ENCODE measurements around the gene ERLEC1.

The ERLEC1 gene

DNA sequence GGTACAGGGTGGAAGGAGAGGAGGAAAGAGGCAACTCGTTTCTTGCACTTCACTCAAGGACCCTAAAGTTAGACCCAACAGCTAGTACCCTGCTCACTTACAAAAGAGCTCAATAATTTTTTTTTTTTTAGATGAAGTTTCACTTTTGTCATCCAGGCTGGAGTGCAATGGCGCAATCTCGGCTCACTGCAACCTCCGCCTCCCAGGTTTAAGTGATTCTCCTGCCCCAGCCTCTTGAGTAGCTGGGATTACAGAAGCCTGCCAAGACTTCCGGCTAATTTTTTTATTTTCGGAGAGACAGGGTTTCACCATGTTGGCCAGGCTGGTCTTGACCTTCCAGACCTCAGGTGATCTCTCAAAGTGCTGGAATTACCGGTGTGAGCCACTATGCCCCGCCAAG lies 4.2 kb upstream of the ERLEC1 start:
- H3K9ac ChIP-seq (ENCODE audit: low read length) = no peak overlapping the region
- DNase-seq = peak; percentile 17

DNA sequence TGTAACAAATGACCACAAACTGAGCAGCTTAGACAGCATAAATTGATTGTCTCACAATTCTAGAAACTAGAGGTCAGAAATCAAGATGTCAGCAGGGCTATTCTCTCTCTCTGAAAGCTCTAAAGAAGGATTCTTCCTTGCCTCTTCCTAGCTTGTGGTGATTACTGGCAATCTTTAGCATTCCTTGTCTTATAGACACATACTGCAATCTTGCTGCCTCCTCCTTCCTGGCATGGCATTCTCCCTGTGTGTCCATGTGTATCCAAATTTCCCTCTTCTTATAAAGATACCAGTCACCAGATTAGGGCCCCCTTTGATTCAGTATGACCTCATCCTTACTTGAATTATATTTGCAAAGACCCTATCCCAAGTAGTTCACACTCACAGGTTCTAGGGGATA lies 2.4 kb upstream of the ERLEC1 start:
- DNase-seq = no peak
- Histone ChIP-seq H3K18ac (ENCODE audit: low read depth in 1 of 2, low read length in 2 of 2) (no peak overlapping the region), H2BK5ac (ENCODE audit: low read depth, low read length, poor library complexity, severe bottlenecking) (no peak overlapping the region), H4K8ac (ENCODE audit: low read length) (no peak overlapping the region), H2AK5ac (ENCODE audit: low read length, severe bottlenecking) (no peak overlapping the region), H3K27me3 (ENCODE audit: control insufficient read depth in 1 of 2, insufficient read depth in 1 of 2, low read length in 2 of 2) (no peaks in the 10 kb centered on the region), H3K23ac (ENCODE audit: low read length in 2 of 2) (no peak overlapping the region), H3K27ac (ENCODE audit: low read length, poor library complexity, severe bottlenecking) (no peak overlapping the region), H3K14ac (ENCODE audit: low read length in 2 of 2) (no peak overlapping the region), H2BK12ac (ENCODE audit: low read length in 2 of 2) (no peak overlapping the region), H3K9me3 (ENCODE audit: control insufficient read depth, low read length) (no peaks in the 10 kb centered on the region), H3K4ac (ENCODE audit: low read depth in 1 of 2, low read length in 2 of 2) (no peak overlapping the region), H4K91ac (ENCODE audit: low read length) (no peak overlapping the region), H2BK120ac (ENCODE audit: low read depth, low read length) (no peak overlapping the region), H3K9ac (ENCODE audit: low read length) (peak overlapping the region; percentile 92), H3K36me3 (ENCODE audit: control insufficient read depth in 1 of 2, insufficient read depth in 2 of 2, low read depth in 1 of 2, low read length in 2 of 2) (peaks cover 0 to 2% of the 10 kb centered on the region in 2 experiments), H3K4me2 (ENCODE audit: low read length, poor library complexity, severe bottlenecking) (no peak overlapping the region), H3K4me3 (ENCODE audit: insufficient read depth in 1 of 2, low read depth in 1 of 2, low read length in 2 of 2) (peak overlapping the region in 1 of 2 experiments; percentile 85), H3K79me1 (replicated peaks; ENCODE audit: low read length, poor library complexity, severe bottlenecking) (peaks cover 9% of the 10 kb centered on the region), H3K4me1 (ENCODE audit: control insufficient read depth, insufficient read depth, low read depth, low read length) (peaks cover 8% of the 10 kb centered on the region), H2AFZ (ENCODE audit: low read depth, low read length) (no peak overlapping the region), H2BK15ac (ENCODE audit: low read depth, poor library complexity, severe bottlenecking) (no peak overlapping the region)

More for the DNA sequence above, 4.2 kb upstream of the ERLEC1 start:
- no peak overlapping the region for H3K4me2 ChIP-seq (ENCODE audit: low read length, poor library complexity, severe bottlenecking)
- peaks cover 9% of the 10 kb centered on the region for H3K79me1 ChIP-seq (replicated peaks; ENCODE audit: low read length, poor library complexity, severe bottlenecking)
- no peak overlapping the region for H2BK15ac ChIP-seq (ENCODE audit: low read depth, poor library complexity, severe bottlenecking)
- no peak overlapping the region for H2AFZ ChIP-seq (ENCODE audit: low read depth, low read length)
- H3K18ac ChIP-seq (ENCODE audit: low read depth in 1 of 2, low read length in 2 of 2) = no peak overlapping the region
- H3K4me3 ChIP-seq (ENCODE audit: insufficient read depth in 1 of 2, low read depth in 1 of 2, low read length in 2 of 2) = no peak overlapping the region
- no peaks in the 10 kb centered on the region for H3K27me3 ChIP-seq (ENCODE audit: control insufficient read depth in 1 of 2, insufficient read depth in 1 of 2, low read length in 2 of 2)
- H4K91ac ChIP-seq (ENCODE audit: low read length) = no peak overlapping the region
- no peaks in the 10 kb centered on the region for H3K9me3 ChIP-seq (ENCODE audit: control insufficient read depth, low read length)
- H2AK5ac ChIP-seq (ENCODE audit: low read length, severe bottlenecking) = no peak overlapping the region
- H3K14ac ChIP-seq (ENCODE audit: low read length in 2 of 2) = no peak overlapping the region
- H3K27ac ChIP-seq (ENCODE audit: low read length, poor library complexity, severe bottlenecking) = no peak overlapping the region
- no peak overlapping the region for H3K23ac ChIP-seq (ENCODE audit: low read length in 2 of 2)
- H3K4me1 ChIP-seq (ENCODE audit: control insufficient read depth, insufficient read depth, low read depth, low read length) = peaks cover 5% of the 10 kb centered on the region
- no peak overlapping the region for H3K4ac ChIP-seq (ENCODE audit: low read depth in 1 of 2, low read length in 2 of 2)
- no peak overlapping the region for H4K8ac ChIP-seq (ENCODE audit: low read length)
- H2BK12ac ChIP-seq (ENCODE audit: low read length in 2 of 2) = no peak overlapping the region
- H2BK120ac ChIP-seq (ENCODE audit: low read depth, low read length) = no peak overlapping the region
- 94% methylated on average over 7 of the region's 8 CpGs for WGBS
- peaks cover 0 to 2% of the 10 kb centered on the region in 2 experiments for H3K36me3 ChIP-seq (ENCODE audit: control insufficient read depth in 1 of 2, insufficient read depth in 2 of 2, low read depth in 1 of 2, low read length in 2 of 2)
- H2BK5ac ChIP-seq (ENCODE audit: low read depth, low read length, poor library complexity, severe bottlenecking) = no peak overlapping the region

DNA sequence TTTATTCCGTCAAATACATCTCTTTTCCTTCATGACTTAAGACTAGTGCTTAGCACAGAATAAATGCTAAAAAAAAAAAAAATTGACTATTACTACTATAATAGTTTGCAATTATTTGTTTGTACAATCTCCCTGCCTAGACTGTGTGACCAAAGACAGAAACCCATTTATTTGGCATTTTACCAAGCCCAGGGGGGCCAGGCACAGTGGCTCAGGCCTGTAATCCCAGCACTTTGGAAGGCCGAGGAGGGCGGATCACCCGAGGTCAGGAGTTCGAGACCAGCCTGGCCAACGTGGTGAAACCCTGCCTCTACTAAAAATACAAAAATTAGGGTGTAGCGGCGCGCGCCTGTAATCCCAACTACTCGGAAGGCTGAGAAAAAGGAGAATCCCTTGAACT lies 1.5 kb upstream of the ERLEC1 start:
- Histone ChIP-seq H3K9ac (ENCODE audit: low read length) (peak overlapping the region; percentile 92), H3K4ac (ENCODE audit: low read depth in 1 of 2, low read length in 2 of 2) (no peak overlapping the region), H3K4me3 (ENCODE audit: insufficient read depth in 1 of 2, low read depth in 1 of 2, low read length in 2 of 2) (peak overlapping the region in 1 of 2 experiments; percentile 85), H3K9me3 (ENCODE audit: control insufficient read depth, low read length) (no peaks in the 10 kb centered on the region), H3K4me2 (ENCODE audit: low read length, poor library complexity, severe bottlenecking) (peak overlapping the region; percentile 46), H2BK5ac (ENCODE audit: low read depth, low read length, poor library complexity, severe bottlenecking) (no peak overlapping the region), H2BK120ac (ENCODE audit: low read depth, low read length) (no peak overlapping the region), H4K91ac (ENCODE audit: low read length) (no peak overlapping the region), H4K8ac (ENCODE audit: low read length) (no peak overlapping the region), H3K23ac (ENCODE audit: low read length in 2 of 2) (no peak overlapping the region), H2BK12ac (ENCODE audit: low read length in 2 of 2) (no peak overlapping the region), H3K27ac (ENCODE audit: low read length, poor library complexity, severe bottlenecking) (no peak overlapping the region), H3K4me1 (ENCODE audit: control insufficient read depth, insufficient read depth, low read depth, low read length) (peaks cover 8% of the 10 kb centered on the region), H3K27me3 (ENCODE audit: control insufficient read depth in 1 of 2, insufficient read depth in 1 of 2, low read length in 2 of 2) (no peaks in the 10 kb centered on the region), H3K36me3 (ENCODE audit: control insufficient read depth in 1 of 2, insufficient read depth in 2 of 2, low read depth in 1 of 2, low read length in 2 of 2) (peaks cover 0 to 2% of the 10 kb centered on the region in 2 experiments), H3K14ac (ENCODE audit: low read length in 2 of 2) (no peak overlapping the region), H3K18ac (ENCODE audit: low read depth in 1 of 2, low read length in 2 of 2) (no peak overlapping the region), H2BK15ac (ENCODE audit: low read depth, poor library complexity, severe bottlenecking) (no peak overlapping the region), H2AK5ac (ENCODE audit: low read length, severe bottlenecking) (no peak overlapping the region), H3K79me1 (replicated peaks; ENCODE audit: low read length, poor library complexity, severe bottlenecking) (peaks cover 8% of the 10 kb centered on the region), H2AFZ (ENCODE audit: low read depth, low read length) (no peak overlapping the region)
- DNase-seq = no peak
- 84% methylated on average over 11 of the region's 11 CpGs for WGBS

DNA sequence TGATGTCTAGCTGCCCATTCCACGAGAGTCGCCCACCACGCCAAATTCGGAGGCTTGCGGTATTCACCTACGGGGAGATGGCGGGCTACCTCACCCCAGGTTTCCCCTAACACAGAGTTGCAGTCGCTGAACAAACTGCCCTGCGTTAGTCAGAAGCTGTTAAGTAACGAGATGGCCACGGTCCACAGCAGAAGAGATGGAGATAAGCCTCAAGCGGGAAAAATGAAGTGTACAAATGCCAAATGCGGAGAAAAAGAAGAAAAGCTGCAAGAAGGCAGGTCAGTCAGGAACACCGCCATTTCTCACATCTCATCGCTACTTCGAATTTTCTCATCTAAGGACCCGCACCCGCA lies 516 bp upstream of the ERLEC1 start:
- peak overlapping the region in 1 of 2 experiments; percentile 73 for H2BK12ac ChIP-seq (ENCODE audit: low read length in 2 of 2)
- no peaks in the 10 kb centered on the region for H3K27me3 ChIP-seq (ENCODE audit: control insufficient read depth in 1 of 2, insufficient read depth in 1 of 2, low read length in 2 of 2)
- peak overlapping the region; percentile 83 for H2AFZ ChIP-seq (ENCODE audit: low read depth, low read length)
- peak overlapping the region; percentile 78 for H2BK120ac ChIP-seq (ENCODE audit: low read depth, low read length)
- peaks cover 0 to 2% of the 10 kb centered on the region in 2 experiments for H3K36me3 ChIP-seq (ENCODE audit: control insufficient read depth in 1 of 2, insufficient read depth in 2 of 2, low read depth in 1 of 2, low read length in 2 of 2)
- H3K27ac ChIP-seq (ENCODE audit: low read length, poor library complexity, severe bottlenecking) = peak overlapping the region; percentile 87
- H3K23ac ChIP-seq (ENCODE audit: low read length in 2 of 2) = peak overlapping the region; percentile 57 to 97
- H2BK5ac ChIP-seq (ENCODE audit: low read depth, low read length, poor library complexity, severe bottlenecking) = no peak overlapping the region
- peak overlapping the region; percentile 51 for H3K4me2 ChIP-seq (ENCODE audit: low read length, poor library complexity, severe bottlenecking)
- H3K14ac ChIP-seq (ENCODE audit: low read length in 2 of 2) = no peak overlapping the region
- H3K9me3 ChIP-seq (ENCODE audit: control insufficient read depth, low read length) = no peaks in the 10 kb centered on the region
- 0% methylated on average over 16 of the region's 18 CpGs for WGBS
- peak overlapping the region; percentile 85 to 88 for H3K4me3 ChIP-seq (ENCODE audit: insufficient read depth in 1 of 2, low read depth in 1 of 2, low read length in 2 of 2)
- H3K4me1 ChIP-seq (ENCODE audit: control insufficient read depth, insufficient read depth, low read depth, low read length) = peaks cover 8% of the 10 kb centered on the region
- H3K79me1 ChIP-seq (replicated peaks; ENCODE audit: low read length, poor library complexity, severe bottlenecking) = peaks cover 8% of the 10 kb centered on the region
- peak overlapping the region; percentile 81 for H2BK15ac ChIP-seq (ENCODE audit: low read depth, poor library complexity, severe bottlenecking)
- peak; percentile 68 for DNase-seq
- H3K18ac ChIP-seq (ENCODE audit: low read depth in 1 of 2, low read length in 2 of 2) = peak overlapping the region; percentile 92 to 97
- peak overlapping the region; percentile 19 to 35 for H3K4ac ChIP-seq (ENCODE audit: low read depth in 1 of 2, low read length in 2 of 2)
- H3K9ac ChIP-seq (ENCODE audit: low read length) = peak overlapping the region; percentile 92
- no peak overlapping the region for H2AK5ac ChIP-seq (ENCODE audit: low read length, severe bottlenecking)
- H4K8ac ChIP-seq (ENCODE audit: low read length) = peak overlapping the region; percentile 98
- peak overlapping the region; percentile 93 for H4K91ac ChIP-seq (ENCODE audit: low read length)
